Mucosa of descending colon (tissue), 3 donors: ENCODE data around the gene CCDC157. TPM values are rescaled to one million over a fixed set of nuclear protein-coding genes. Genes with fewer than 3 reads are reported as not detected.
"Not testable (repeated sequence)": the region's sequence is repeated elsewhere in the genome, so short reads cannot be mapped to it uniquely, and the experiment has no call there.

Experiments used
- ATAC-seq: fragments of 200-7000 bp; cut with Tn5 transposase; one replicate; pipeline ENCODE4 v1.9.1; 2020; ENCODE audit warnings: mild to moderate bottlenecking, moderate library complexity
- DNase-seq, 3 donors: peaks; one replicate each; pipeline ENCODE4 v3.0.0-alpha.2; 2020
- H3K36me3 ChIP-seq: fragments of 200-600 bp; one replicate; pipeline ENCODE4 v1.8.0; 2021; ENCODE audit warnings: low read depth, mild to moderate bottlenecking
- H3K4me1 ChIP-seq: fragments of 200-600 bp; one replicate; pipeline ENCODE4 v1.8.0; 2021; ENCODE audit warnings: low read depth, mild to moderate bottlenecking
- H3K4me3 ChIP-seq: fragments of 200-600 bp; one replicate; pipeline ENCODE4 v1.8.0; 2021; ENCODE audit warnings: mild to moderate bottlenecking
- H3K9me3 ChIP-seq: fragments of 200-600 bp; one replicate; pipeline ENCODE4 v1.8.0; 2021; ENCODE audit warnings: mild to moderate bottlenecking
- CTCF ChIP-seq: fragments of 200-600 bp; IDR thresholded peaks from one replicate; pipeline ENCODE4 v1.8.0; 2022; ENCODE audit warnings: antibody characterized with exemption, mild to moderate bottlenecking
- intact Hi-C, 2 donors: fragments of 100-400 bp; cut with DNase I in 1 of 2; cut with micrococcal nuclease in 1 of 2; formaldehyde crosslinking; loops; one replicate each; pipeline versions ENCODE4 v1.11.0 to v1.11.1; 2022; cut with DNase I, micrococcal nuclease
- total RNA-seq, 3 donors: library from RNA; stranded (reverse); fragmentation: NEBNext Ultra II Directional in 2 of 3; extraction: Animal tissue kit (Norgen Biotek cat#: 25700) in 2 of 3; gene quantifications; one replicate each; pipeline versions ENCODE4 v1.2.1 to v1.2.4, GENCODE V29; 2021 to 2023
- donor health status: DM: no; HTN: no; CAD: no; lungs with moderate emphysema.
- donor health status: DM: no; HTN: no; CAD: no.
- donor health status: DM: no; HTN: yes; CAD: no.

CCDC157 gene
- total RNA-seq, 3 donors from 2014 or later = 1.6 to 2.2 (median 1.8) TPM

DNA sequence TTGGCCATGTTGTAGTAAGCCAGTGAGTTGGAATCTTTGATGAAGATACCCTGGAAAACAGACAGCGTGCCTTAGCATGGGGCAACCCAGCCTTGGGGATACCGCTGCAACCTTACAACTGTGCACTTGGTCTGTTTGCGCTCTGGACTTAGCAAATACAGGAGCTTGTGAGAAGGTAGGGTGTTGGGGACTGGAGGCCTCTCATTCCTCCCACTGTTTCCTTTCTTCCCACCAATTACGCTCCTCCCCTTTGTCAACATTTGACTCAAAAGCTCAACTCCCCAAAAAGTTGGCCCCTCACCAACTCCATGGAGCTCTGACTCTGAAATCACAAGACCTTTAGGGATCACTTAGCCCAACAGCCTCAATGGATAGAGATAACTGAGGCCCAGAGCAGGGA is 22.2 kb upstream of the CCDC157 start:
- H3K36me3 ChIP-seq = peaks cover 32% of the 10 kb centered on the region
- H3K4me3 ChIP-seq = no peak overlapping the region
- H3K4me1 ChIP-seq = peaks cover 18% of the 10 kb centered on the region
- H3K9me3 ChIP-seq = no peaks in the 10 kb centered on the region
- intact Hi-C loops = no loop called here
- DNase-seq (no peak), ATAC-seq (no peak)
- TF ChIP-seq CTCF = no peak

GRCh38 chr22:30335236-30335635 is 21.6 kb upstream of the CCDC157 start:
- intact Hi-C loops = no loop called here
- ATAC-seq (no peak), DNase-seq (no peak)
- H3K4me3 ChIP-seq = no peak overlapping the region
- peaks cover 32% of the 10 kb centered on the region for H3K36me3 ChIP-seq
- TF ChIP-seq CTCF = no peak
- H3K4me1 ChIP-seq = peaks cover 18% of the 10 kb centered on the region
- no peaks in the 10 kb centered on the region for H3K9me3 ChIP-seq

DNA sequence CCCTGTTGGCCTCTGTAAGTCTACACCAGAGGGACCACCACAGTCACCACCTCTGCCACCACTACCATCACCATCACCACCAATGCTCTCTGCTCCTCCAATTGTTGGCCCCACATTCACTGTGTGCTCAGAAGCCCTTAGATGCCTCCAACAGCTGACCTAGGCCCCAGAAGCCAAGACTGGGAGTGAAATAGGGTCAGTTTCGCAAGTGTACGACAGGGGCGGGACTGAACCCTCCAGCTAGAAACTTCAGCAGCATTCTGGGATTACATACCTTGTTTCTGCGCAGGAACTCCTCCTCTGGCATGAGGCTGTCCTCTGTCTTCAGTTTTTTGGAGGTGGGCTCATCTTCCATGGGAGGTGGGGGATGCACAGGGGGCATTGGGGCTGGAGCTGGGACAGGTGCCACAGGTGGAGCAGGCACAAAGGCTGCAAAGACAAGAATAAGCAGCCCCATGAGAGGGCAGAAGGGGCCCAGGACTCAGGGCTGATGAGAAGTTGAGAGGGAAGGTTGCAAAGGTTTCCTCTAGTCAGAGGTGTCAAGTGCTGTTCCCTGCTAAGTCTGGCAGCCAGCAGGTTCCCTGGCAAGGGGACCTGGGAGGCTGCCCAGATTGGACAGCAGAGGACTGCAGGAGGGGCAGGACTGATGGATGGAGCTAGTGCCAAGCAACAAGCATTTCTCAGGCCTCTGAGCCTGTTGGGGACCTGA is 19.9 kb upstream of the CCDC157 start:
- TF ChIP-seq CTCF = no peak
- no peak overlapping the region for H3K4me3 ChIP-seq
- no peaks in the 10 kb centered on the region for H3K9me3 ChIP-seq
- peaks cover 42% of the 10 kb centered on the region for H3K36me3 ChIP-seq
- no peak for DNase-seq
- H3K4me1 ChIP-seq = peaks cover 18% of the 10 kb centered on the region
- no peak for ATAC-seq
- intact Hi-C loops = no loop called here

GRCh38 chr22:30337461-30337778 is 19.4 kb upstream of the CCDC157 start:
- no peak for ATAC-seq
- no peak for DNase-seq
- intact Hi-C loops = no loop called here
- no peak overlapping the region for H3K4me3 ChIP-seq
- peaks cover 17% of the 10 kb centered on the region for H3K4me1 ChIP-seq
- no peak for TF ChIP-seq CTCF
- H3K36me3 ChIP-seq = peaks cover 47% of the 10 kb centered on the region
- H3K9me3 ChIP-seq = no peaks in the 10 kb centered on the region

DNA sequence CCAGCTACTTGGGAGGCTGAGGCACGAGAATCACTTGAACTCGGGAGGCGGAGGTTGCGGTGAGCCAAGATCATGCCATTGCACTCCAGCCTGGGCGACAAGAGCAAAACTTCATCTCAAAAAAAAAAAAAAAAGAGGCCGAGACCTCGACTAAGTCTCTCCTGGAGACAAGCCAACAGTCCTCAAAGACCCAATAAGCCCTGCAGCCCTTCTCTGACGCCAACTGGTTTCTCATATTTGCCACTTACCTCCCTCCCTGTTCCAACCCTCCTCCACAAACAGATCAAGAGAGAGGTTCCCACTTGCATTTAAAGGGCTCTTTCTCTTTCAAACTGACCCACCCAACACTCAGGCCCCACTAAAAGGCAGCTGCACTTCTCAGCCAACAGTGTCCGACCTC is 18.5 kb upstream of the CCDC157 start:
- ATAC-seq, H3K4me3 ChIP-seq, DNase-seq, H3K4me1 ChIP-seq, intact Hi-C loops, H3K9me3 ChIP-seq: not testable (repeated sequence)
- H3K36me3 ChIP-seq = peaks cover 56% of the 10 kb centered on the region

DNA sequence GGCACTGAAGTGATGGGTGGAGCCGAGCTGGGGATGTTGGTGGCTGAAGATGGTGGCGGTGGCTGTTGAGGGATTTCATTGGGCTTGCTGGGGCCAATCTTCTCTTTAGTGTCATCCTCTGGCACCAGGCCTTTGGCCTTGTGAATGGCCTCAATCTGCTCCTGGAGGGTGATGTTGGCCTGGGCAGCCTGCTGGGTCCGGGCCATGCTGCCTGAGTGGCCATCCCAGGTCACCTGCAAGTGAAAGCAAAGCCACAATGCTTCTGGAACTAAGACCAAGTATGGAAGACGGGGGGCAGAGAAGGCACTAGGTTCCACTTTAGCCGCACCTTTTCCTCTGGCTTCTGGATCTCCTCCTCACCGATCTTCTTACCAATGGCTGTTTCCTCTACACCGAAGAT is 18.0 kb upstream of the CCDC157 start:
- intact Hi-C loops = no loop called here
- no peak for TF ChIP-seq CTCF
- no peak for ATAC-seq
- Histone ChIP-seq H3K9me3 (no peaks in the 10 kb centered on the region), H3K4me3 (no peak overlapping the region), H3K36me3 (peaks cover 59% of the 10 kb centered on the region), H3K4me1 (peaks cover 4% of the 10 kb centered on the region)
- DNase-seq = no peak
